Measurements from ENCODE around the gene NUP42.
"Not testable (repeated sequence)": the region's sequence is repeated elsewhere in the genome, so short reads cannot be mapped to it uniquely, and the experiment has no call there.

The NUP42 gene

GRCh38 chr7:23205909-23206767 lies 24.3 kb downstream of the NUP42 start:
- DNase-seq, result no peak

- no peak for DNase-seq
These were observed 25.2 kb downstream of the NUP42 start for GRCh38 chr7:23207021-23207420.

GRCh38 chr7:23207884-23208283 lies 26.0 kb downstream of the NUP42 start:
- no peak for DNase-seq

GRCh38 chr7:23208316-23208715 lies 26.5 kb downstream of the NUP42 start:
- DNase-seq, result no peak

GRCh38 chr7:23210506-23210905 lies 28.7 kb downstream of the NUP42 start:
- DNase-seq, result no peak

- no peak for DNase-seq
These were observed 29.7 kb downstream of the NUP42 start for GRCh38 chr7:23211589-23211988.

- no peak for DNase-seq
These were observed 30.5 kb downstream of the NUP42 start for GRCh38 chr7:23212395-23212794.

- no peak for DNase-seq
These were observed 31.0 kb downstream of the NUP42 start for GRCh38 chr7:23212841-23213240.

GRCh38 chr7:23213755-23214154 lies 31.9 kb downstream of the NUP42 start:
- DNase-seq, result no peak

- no peak for DNase-seq
These were observed 32.6 kb downstream of the NUP42 start for GRCh38 chr7:23214423-23214822.

GRCh38 chr7:23214938-23215337 lies 33.1 kb downstream of the NUP42 start:
- no peak for DNase-seq

GRCh38 chr7:23216021-23216420 lies 34.2 kb downstream of the NUP42 start:
- no peak for DNase-seq

- DNase-seq, result no peak
These were observed 36.3 kb downstream of the NUP42 start for GRCh38 chr7:23218196-23218595.

GRCh38 chr7:23220690-23221305 lies 39.0 kb downstream of the NUP42 start:
- DNase-seq, result no peak

GRCh38 chr7:23222439-23223030 lies 40.7 kb downstream of the NUP42 start:
- DNase-seq, result no peak

GRCh38 chr7:23224364-23224763 lies 42.5 kb downstream of the NUP42 start:
- not testable (repeated sequence) for DNase-seq

- no peak for DNase-seq
These were observed 45.1 kb downstream of the NUP42 start for GRCh38 chr7:23226844-23227450.

GRCh38 chr7:23228412-23228811 lies 46.6 kb downstream of the NUP42 start:
- no peak for DNase-seq

- DNase-seq, result no peak
These were observed 48.8 kb downstream of the NUP42 start for GRCh38 chr7:23230641-23231101.

GRCh38 chr7:23232966-23233365 lies 51.1 kb downstream of the NUP42 start:
- no peak for DNase-seq

- no peak for DNase-seq
These were observed 52.9 kb downstream of the NUP42 start for GRCh38 chr7:23234569-23235296.

- DNase-seq, result no peak
These were observed 54.0 kb downstream of the NUP42 start for GRCh38 chr7:23235813-23236221.

GRCh38 chr7:23237000-23237399 lies 55.2 kb downstream of the NUP42 start:
- DNase-seq, result no peak
